HepG2 (cell line): Measurements from ENCODE around the gene MOG. TPM values are rescaled to one million over a fixed set of nuclear protein-coding genes. Genes with fewer than 3 reads are reported as not detected.
A peak's percentile ranks its signal among the peaks of the same experiment; 100 is the strongest.

Experiments
- ATF2 ChIP-seq: sonication (generic); formaldehyde crosslinking; IDR thresholded peaks from 2 replicates; pipeline ENCODE4 v1.4.0; 2020; ENCODE audit warnings: missing genetic modification reagents
- BRF2 ChIP-seq: sonication (generic); formaldehyde crosslinking; IDR thresholded peaks from 2 replicates; pipeline ENCODE4 v1.8.1; 2022; ENCODE audit warnings: mild to moderate bottlenecking, missing genetic modification reagents
- ELF1 ChIP-seq: sonication (generic); formaldehyde crosslinking; IDR thresholded peaks from 2 replicates; pipeline ENCODE4 v1.4.0; 2020; ENCODE audit warnings: missing genetic modification reagents
- ELF4 ChIP-seq: sonication (generic); formaldehyde crosslinking; IDR thresholded peaks from 2 replicates; pipeline ENCODE4 v1.5.0; 2020; ENCODE audit warnings: missing genetic modification reagents, mild to moderate bottlenecking, moderate library complexity, borderline replicate concordance
- HBP1 ChIP-seq: IDR thresholded peaks from 2 replicates; pipeline ENCODE4 v1.6.1; 2016; ENCODE audit warnings: low read depth, control low read depth
- HHEX ChIP-seq: IDR thresholded peaks from 2 replicates; pipeline ENCODE4 v1.6.1; 2016; ENCODE audit warnings: control low read depth
- KDM5A ChIP-seq: fragments of 200-600 bp; sonication (generic); IDR thresholded peaks from 2 replicates; pipeline ENCODE4 v1.7.0; 2018; ENCODE audit warnings: antibody characterized with exemption, mild to moderate bottlenecking, low read length, borderline replicate concordance
- KLF6 ChIP-seq: IDR thresholded peaks from 2 replicates; pipeline ENCODE4 v1.8.0; 2016; ENCODE audit warnings: missing biosample characterization, missing genetic modification reagents
- MAFF ChIP-seq: IDR thresholded peaks from 2 replicates; pipeline ENCODE4 v1.6.1; 2011; ENCODE audit warnings: low read depth, low read length, improper control_type of control experiment
- NFATC3 ChIP-seq: sonication (generic); formaldehyde crosslinking; IDR thresholded peaks from 2 replicates; pipeline ENCODE4 v1.5.1; 2020; ENCODE audit warnings: mild to moderate bottlenecking, missing genetic modification reagents
- NKX3-1 ChIP-seq: sonication (generic); formaldehyde crosslinking; IDR thresholded peaks from 2 replicates; pipeline ENCODE4 v1.5.0; 2020; ENCODE audit warnings: missing genetic modification reagents
- ONECUT2 ChIP-seq: sonication (generic); formaldehyde crosslinking; IDR thresholded peaks from 2 replicates; pipeline ENCODE4 v1.4.0; 2020; ENCODE audit warnings: missing genetic modification reagents
- RNF2 ChIP-seq: fragments of 450-650 bp; conservative IDR thresholded peaks from 2 replicates; pipeline ENCODE4 v1.6.1; 2016; ENCODE audit warnings: low read depth
- TBX3 ChIP-seq: fragments of 450-650 bp; IDR thresholded peaks from 2 replicates; pipeline ENCODE4 v1.6.1; 2017; ENCODE audit warnings: antibody characterized with exemption, mild to moderate bottlenecking, inconsistent platforms, borderline replicate concordance
- TGIF2 ChIP-seq: IDR thresholded peaks from 2 replicates; pipeline ENCODE4 v1.6.1; 2016; ENCODE audit warnings: control low read depth, missing compliant biosample characterization
- ZFP37 ChIP-seq: sonication (generic); formaldehyde crosslinking; IDR thresholded peaks from 2 replicates; pipeline ENCODE4 v1.4.0; 2020; ENCODE audit warnings: missing genetic modification reagents, borderline replicate concordance
- ZNF383 ChIP-seq: sonication (generic); formaldehyde crosslinking; IDR thresholded peaks from 2 replicates; pipeline ENCODE4 v1.4.0; 2020; ENCODE audit warnings: missing genetic modification reagents, mild to moderate bottlenecking, borderline replicate concordance
- ZNF407 ChIP-seq: sonication (generic); formaldehyde crosslinking; IDR thresholded peaks from one replicate; pipeline ENCODE4 v1.5.1; 2020; ENCODE audit warnings: mild to moderate bottlenecking, missing genetic modification reagents; ENCODE audit errors: not compliant biosample characterization
- ZNF775 ChIP-seq: sonication (generic); formaldehyde crosslinking; IDR thresholded peaks from 2 replicates; pipeline ENCODE4 v1.4.0; 2020; ENCODE audit warnings: missing genetic modification reagents, mild to moderate bottlenecking, moderate library complexity, borderline replicate concordance
- polyA plus RNA-seq, 8 experiments: library from polyadenylated mRNA; depleted of rRNA in 3 of 8; stranded (reverse) in 7 of 8; unstranded in 1 of 8; fragments of >200 nt; fragmentation: Illumina TruSeq in 4 of 8; extraction: Trizol in 4 of 8; gene quantifications; 2 replicates each; pipeline versions ENCODE4 v1.2.1 to v1.2.3, GENCODE V29; 2011 to 2016; ENCODE audit warnings: low read depth in 4 of 8, missing spikeins in 1 of 8, mixed read lengths in 1 of 8; ENCODE audit not compliant: insufficient read depth in 1 of 8
- total RNA-seq, 5 experiments: library from RNA; depleted of rRNA; stranded (reverse); fragments of >200 nt; fragmentation: Illumina TruSeq; extraction: Trizol; gene quantifications; 2 replicates each; pipeline ENCODE4 v1.2.3, GENCODE V29; 2016; ENCODE audit warnings: low read depth in 1 of 5

MOG gene
- total and polyA plus RNA-seq, 2 of the 13 experiments (the other 11 are each of a cell fraction or from before 2014, with no cell fraction given) = not detected

- TF ChIP-seq ZNF407 (CRISPR knock-in tag) = peak; percentile 27
- 0 out of 2 replicates have a peak, but pooled peaks have one; percentile 31 for TF ChIP-seq HBP1 (CRISPR knock-in tag)
- TF ChIP-seq RNF2 = no peak
- no peak for TF ChIP-seq TBX3
- TF ChIP-seq ATF2 (CRISPR knock-in tag) = no peak
- no peak for TF ChIP-seq KLF6 (CRISPR knock-in tag)
- no peak for TF ChIP-seq ELF4 (CRISPR knock-in tag)
- no peak for TF ChIP-seq HHEX
- TF ChIP-seq TGIF2 (CRISPR knock-in tag) = no peak
- TF ChIP-seq ZFP37 = no peak
- no peak for TF ChIP-seq ZNF775 (CRISPR knock-in tag)
- no peak for TF ChIP-seq ELF1 (CRISPR knock-in tag)
- no peak for TF ChIP-seq ZNF383 (CRISPR knock-in tag)
- no peak for TF ChIP-seq ONECUT2 (CRISPR knock-in tag)
- TF ChIP-seq NKX3-1 (CRISPR knock-in tag) = no peak
- no peak for TF ChIP-seq NFATC3 (CRISPR knock-in tag)
- no peak for TF ChIP-seq KDM5A
- no peak for TF ChIP-seq MAFF
- no peak for TF ChIP-seq BRF2 (CRISPR knock-in tag)
These were observed 23.9 kb upstream of the MOG start, which contains the start of gene GABBR1 (continued) for GRCh38 chr6:29632789-29633533.
